ENCODE measurements around the gene CHRD.

The CHRD gene

GRCh38 chr3:184347321-184348056 lies 32.4 kb upstream of the CHRD start:
- DNase-seq = no peak

DNA sequence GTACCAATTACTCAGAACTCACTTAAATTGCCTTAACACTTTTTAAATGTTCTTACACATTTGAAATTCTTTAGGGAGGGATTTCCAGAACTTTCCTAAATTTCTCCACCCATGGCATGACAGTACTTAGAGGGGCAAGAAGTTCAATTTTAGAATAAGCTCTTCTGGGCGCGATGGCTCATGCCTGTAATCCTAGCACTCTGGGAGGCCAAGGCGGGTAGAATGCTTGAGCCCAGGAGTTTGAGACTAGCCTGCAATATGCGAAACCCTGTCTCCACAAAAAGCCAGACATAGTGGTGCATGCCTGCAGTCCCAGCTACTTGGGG lies 31.8 kb upstream of the CHRD start:
- DNase-seq = no peak

GRCh38 chr3:184349563-184350470 lies 30.0 kb upstream of the CHRD start:
- no peak for DNase-seq

DNA sequence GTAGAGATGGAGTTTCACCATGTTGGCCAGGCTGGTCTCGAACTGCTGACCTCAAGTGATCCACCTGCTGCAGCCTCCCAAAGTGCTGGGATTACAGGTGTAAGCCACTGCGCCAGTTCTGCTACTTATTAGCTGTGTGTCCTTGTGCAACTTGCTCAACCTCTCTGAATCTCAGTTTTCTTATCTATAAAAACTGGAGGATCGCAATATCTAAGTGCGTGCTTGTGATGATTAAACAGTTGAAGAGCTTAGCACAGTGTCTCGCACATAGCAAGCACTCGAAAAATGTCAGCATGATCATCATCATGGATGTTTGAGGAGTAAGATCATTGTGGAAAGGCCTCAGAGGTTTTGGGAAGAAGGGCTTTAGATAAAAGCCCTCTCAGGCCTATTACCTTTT lies 29.2 kb upstream of the CHRD start:
- DNase-seq = no peak

DNA sequence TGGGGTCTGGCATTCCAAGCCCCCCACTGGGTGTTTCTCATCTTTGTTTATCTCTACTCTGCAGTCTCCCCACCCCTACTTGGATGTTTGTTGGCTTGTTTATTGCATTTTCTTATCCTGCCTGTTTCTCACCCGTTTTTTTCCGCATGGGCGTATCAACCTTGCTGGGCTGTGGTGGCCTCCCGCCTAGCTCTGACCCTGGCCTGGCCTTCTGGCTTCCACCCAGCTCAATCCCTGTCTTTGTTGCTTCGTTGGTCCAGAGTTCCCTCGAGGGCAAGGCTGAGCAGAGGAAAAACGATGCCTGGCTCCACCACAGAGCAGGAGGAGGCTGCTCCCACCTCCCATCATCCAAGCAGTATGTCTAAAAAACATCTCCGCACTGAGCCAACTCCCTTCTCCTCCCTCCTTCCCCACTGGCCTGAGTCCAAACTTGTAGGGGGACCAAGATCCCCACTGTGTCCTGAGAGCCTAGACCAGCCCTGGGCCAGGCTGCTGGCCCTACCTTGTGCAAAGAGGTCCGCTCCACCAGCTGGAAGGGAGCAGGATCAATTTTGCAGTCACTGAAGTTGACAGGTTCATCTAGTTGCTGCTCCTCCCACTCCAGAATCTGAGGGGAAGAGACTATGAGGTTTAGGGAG lies 28.2 kb upstream of the CHRD start:
- DNase-seq = no peak

- DNase-seq = no peak
Measured at GRCh38 chr3:184352149-184352785, 27.6 kb upstream of the CHRD start.

DNA sequence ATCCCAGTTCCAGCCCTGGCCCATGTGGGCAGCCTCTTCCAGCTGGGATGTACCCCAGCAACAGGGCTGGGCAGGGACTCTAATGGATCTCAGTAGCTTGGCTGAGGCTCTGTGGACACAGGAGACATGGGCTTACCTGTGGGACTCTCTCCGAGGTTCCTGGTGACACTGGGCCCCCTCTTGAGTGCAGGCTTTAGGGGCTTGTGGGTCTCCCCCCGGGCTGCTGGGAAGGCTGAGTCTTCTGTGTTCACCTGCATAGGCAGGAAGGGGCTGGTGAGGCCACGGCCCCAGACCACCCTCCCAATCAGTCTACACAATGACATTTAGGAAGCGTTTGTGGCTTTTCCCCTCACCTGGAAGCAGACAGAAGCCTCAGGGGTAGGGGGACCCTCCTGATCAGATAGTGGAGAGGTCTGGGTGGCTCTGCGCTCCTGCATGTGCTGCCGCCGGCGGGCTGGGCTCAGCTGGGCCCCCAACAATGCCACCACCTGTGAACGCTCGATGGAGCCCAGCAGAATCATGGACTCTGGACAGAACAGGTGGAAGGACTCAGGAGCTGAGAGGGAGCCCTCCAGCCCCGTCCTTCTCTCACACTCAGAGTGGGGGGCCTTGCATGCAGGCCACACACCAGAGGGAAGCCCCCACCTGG lies 26.8 kb upstream of the CHRD start:
- no peak for DNase-seq

DNA sequence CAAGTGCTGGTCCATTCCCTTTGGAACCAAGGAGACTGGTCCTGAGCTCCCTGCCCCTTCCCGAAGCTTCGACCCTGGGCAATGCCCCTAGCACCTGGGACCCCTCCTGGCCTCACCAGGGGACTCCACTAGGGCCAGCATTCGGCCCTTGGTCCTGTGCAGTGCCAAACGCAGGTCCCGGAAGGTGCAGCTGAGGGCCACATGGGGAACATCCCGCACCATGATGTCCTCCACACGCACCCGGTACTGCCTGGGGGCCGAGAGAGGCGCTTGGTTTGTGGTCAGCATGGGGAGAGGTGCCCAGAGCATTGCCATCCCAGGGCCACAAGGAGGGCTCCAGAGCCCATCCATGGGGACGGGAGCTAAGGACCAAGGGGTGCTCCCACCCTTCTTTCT lies 26.3 kb upstream of the CHRD start:
- DNase-seq = no peak

GRCh38 chr3:184354121-184354728 lies 25.6 kb upstream of the CHRD start:
- peak; percentile 53 for DNase-seq

- DNase-seq = no peak
Measured at GRCh38 chr3:184354754-184355153, 25.1 kb upstream of the CHRD start.

GRCh38 chr3:184355261-184356040 lies 24.4 kb upstream of the CHRD start:
- no peak for DNase-seq

DNA sequence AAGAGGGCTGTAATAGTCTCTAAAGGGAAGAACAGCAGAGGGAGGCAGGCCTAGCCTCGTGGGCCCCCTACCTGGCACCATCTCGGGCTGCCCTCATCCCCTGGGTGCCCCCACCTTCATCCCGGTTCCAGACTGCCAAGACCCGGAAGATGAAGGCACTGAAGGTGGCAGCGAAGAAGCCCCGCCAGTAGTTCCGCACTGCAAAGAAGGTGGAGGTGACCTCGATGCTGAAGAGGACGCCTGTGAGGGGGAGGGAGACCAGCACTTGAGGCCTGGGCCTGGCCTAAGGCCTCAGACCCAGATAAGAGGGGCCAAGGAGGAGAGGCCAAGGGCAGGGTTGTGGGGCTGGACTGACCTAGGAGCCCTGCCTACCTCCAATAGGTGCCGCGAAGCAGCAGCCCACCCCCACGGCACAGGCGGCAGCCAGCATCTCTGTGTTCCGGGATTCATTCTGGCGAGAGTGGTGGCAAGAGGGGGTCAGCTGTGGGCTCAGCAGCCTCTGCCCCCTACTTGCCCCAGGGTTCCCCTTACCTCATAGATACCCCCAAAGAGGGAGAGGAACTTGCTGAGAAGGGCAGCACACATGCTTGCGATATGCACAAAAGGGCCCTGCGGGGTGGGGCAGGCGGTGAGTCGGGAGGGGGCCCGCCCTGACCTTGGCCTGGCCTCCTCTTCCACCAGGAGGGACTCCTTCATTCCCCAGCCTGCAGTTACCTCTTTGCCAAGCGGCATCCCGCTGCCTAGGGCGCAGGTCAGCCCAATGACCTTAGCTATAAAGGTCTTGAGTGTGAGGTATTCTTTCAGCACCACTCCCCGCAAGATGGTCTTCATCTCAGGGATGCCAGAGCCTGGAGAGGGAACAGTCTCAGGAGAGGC lies 22.4 kb upstream of the CHRD start:
- no peak for DNase-seq

DNA sequence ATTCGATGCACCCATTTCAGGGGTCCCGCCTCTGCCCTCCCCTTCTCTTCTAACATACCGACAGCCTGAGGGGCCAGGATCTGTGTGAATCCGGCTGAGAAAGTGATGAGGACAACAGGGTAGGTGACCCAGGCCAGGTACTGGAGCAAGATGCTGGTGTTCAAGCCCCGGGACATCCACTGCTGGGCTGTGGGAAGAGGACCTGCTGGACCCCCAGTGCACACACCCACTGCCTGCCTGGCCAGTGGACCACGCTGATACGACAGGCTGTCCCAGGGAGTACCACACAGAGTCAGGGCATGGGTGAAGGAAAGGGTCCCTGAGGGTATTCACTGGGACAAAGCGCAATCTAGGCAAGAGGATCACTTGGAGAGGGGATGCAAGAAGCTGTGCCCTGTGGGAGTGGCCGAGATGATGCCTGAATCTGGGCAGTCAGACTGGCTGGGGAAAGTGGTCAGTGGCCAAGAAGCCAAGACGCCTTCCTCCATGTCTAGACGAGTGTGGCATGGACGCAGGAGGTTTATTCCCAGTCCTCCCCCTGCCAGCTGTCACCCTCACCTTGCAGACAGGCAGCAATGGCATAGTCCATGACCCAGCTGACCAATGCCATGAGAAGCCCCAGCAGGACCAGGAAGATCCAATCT lies 21.6 kb upstream of the CHRD start:
- no peak for DNase-seq

- DNase-seq = no peak
Measured at GRCh38 chr3:184358921-184359350, 20.9 kb upstream of the CHRD start.

- DNase-seq = no peak
Measured at GRCh38 chr3:184359610-184360009, 20.2 kb upstream of the CHRD start.

DNA sequence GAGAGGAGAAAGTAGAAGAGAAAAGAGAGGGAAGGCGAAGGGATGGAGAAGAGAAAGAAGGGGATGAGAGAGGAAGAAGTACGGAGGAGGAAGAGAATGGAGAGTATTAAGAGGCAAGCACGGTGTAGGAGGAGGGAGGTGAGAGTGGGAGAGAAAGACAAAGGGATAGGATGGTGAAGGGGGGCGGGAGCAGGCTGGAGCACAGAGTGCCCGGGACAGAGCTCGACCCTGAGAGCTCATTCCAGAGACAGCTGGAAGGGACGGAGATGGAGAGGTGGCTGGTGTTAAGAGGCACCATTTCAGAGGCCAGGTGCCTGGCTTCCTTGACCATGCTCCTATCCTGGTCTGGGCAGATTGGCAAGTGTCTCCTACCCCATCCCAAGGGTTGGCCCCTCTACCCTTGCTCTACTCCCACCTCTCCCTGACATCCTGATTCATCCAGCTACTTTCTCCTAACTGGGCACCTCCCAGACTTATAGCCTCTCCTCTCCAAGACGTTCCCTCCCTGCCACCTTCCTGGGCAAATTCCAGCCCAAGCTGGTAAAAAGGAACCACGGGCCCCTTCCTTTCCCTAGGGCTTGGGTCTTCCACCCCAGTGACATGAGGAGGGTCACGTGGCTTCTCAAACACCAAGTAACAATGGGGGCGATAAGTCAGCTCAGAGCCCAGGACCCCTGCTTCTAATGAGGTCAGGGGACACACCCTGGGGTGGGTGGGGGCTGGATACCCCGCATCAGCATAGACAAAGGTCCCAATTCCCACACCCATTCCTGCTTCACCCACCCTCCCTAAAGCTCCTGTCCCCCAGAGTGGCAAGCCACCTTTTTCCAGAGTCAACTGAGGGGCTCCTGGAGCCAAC lies 19.6 kb upstream of the CHRD start:
- DNase-seq = no peak

- peak; percentile 41 for DNase-seq
Measured at GRCh38 chr3:184360929-184361531, 18.8 kb upstream of the CHRD start.

DNA sequence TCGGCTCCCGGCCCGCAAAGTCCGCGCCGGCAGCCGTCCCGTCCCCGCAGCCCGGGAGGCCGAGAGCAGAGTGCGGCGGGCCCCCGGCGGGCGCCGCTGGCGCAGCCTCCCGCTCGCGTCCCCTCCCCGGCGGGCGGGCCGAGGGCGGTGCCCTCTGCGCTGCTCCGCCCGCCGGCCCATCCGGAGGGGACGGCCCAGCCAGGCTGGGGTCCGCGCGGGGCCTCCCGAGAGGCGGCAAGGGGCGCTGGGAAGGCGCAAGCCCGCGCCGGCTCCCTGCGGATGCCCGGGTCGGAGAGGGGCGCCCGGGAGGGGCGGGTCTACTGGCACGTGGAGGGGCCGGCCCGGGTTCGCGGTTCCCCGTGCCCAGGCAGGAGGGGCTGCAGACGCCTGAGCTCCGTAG lies 18.3 kb upstream of the CHRD start, which contains the start of the genes CLCN2 and POLR2H:
TSS of gene CLCN2 (minus strand) at position 74 of the 400 bp plus-strand sequence. CDS start 126 bp downstream, outside the sequence.
TSS of gene POLR2H (plus strand) at position 179 of the 400 bp plus-strand sequence. CDS start 1,783 bp downstream, outside the sequence.
- DNase-seq = peak; percentile 75
